Esophagus squamous epithelium (tissue), 4 donors: ENCODE measurements around the gene CLDN2.

Experiments used
- POLR2A ChIP-seq, 4 donors: fragments of 450-650 bp; IDR thresholded peaks; one replicate each; pipeline ENCODE4 v1.6.1; 2017; ENCODE audit warnings: antibody characterized with exemption in 4 of 4, mild to moderate bottlenecking in 4 of 4, moderate library complexity in 3 of 4
- TF ChIP-seq, protein P1 (sequence below), 6 experiments: fragments of 450-650 bp in 4 of 6; fragments of 200-600 bp in 2 of 6; sonication (generic) in 2 of 6; IDR thresholded peaks; one replicate each; pipeline ENCODE4 v1.5.1; 2016 to 2019; ENCODE audit warnings: antibody characterized with exemption in 6 of 6, mild to moderate bottlenecking in 4 of 6, moderate library complexity in 4 of 6

- TF ChIP-seq, protein P1, sequence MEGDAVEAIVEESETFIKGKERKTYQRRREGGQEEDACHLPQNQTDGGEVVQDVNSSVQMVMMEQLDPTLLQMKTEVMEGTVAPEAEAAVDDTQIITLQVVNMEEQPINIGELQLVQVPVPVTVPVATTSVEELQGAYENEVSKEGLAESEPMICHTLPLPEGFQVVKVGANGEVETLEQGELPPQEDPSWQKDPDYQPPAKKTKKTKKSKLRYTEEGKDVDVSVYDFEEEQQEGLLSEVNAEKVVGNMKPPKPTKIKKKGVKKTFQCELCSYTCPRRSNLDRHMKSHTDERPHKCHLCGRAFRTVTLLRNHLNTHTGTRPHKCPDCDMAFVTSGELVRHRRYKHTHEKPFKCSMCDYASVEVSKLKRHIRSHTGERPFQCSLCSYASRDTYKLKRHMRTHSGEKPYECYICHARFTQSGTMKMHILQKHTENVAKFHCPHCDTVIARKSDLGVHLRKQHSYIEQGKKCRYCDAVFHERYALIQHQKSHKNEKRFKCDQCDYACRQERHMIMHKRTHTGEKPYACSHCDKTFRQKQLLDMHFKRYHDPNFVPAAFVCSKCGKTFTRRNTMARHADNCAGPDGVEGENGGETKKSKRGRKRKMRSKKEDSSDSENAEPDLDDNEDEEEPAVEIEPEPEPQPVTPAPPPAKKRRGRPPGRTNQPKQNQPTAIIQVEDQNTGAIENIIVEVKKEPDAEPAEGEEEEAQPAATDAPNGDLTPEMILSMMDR (IDR thresholded peaks at IDR 0.05), result no peak
- no peak for TF ChIP-seq POLR2A (IDR thresholded peaks at IDR 0.05)
Measured at GRCh38 chrX:106921637-106922036, 1.4 kb downstream of the CLDN2 start.
